Neutrophil (primary cell): Measurements from ENCODE around the gene CA12.

ENCODE experiments used
- H3K27ac ChIP-seq: fragments of 200-600 bp; sonication (generic); 2 replicates; pipeline ENCODE4 v1.5.1; 2016; ENCODE audit warnings: mild to moderate bottlenecking, moderate library complexity
- H3K27me3 ChIP-seq: fragments of 200-600 bp; sonication (generic); 2 replicates; pipeline ENCODE4 v1.6.0; 2016; ENCODE audit warnings: mild to moderate bottlenecking
- H3K36me3 ChIP-seq: fragments of 200-600 bp; sonication (generic); 2 replicates; pipeline ENCODE4 v1.5.1; 2017
- H3K4me1 ChIP-seq, 2 experiments: fragments of 200-600 bp in 1 of 2; sonication (generic) in 1 of 2; 1 replicate in 1 of 2; 2 replicates in 1 of 2; pipeline versions ENCODE4 v1.5.1 to v1.6.1; 2013 to 2016; ENCODE audit warnings: low read depth in 1 of 2, low read length in 1 of 2, mild to moderate bottlenecking in 1 of 2, moderate library complexity in 1 of 2; ENCODE audit not compliant: control insufficient read depth in 1 of 2, insufficient read depth in 1 of 2
- H3K4me3 ChIP-seq, 2 experiments: fragments of 200-600 bp in 1 of 2; sonication (generic) in 1 of 2; 1 replicate in 1 of 2; 2 replicates in 1 of 2; pipeline ENCODE4 v1.5.1; 2013 to 2016; ENCODE audit warnings: low read depth in 1 of 2, low read length in 1 of 2, mild to moderate bottlenecking in 1 of 2, moderate library complexity in 1 of 2
- H3K9me3 ChIP-seq: fragments of 200-600 bp; sonication (generic); 2 replicates; pipeline ENCODE4 v1.5.1; 2016
- TF ChIP-seq, protein P1 (sequence below): fragments of 200-600 bp; sonication (generic); IDR thresholded peaks from 2 replicates; pipeline ENCODE4 v1.5.1; 2016; ENCODE audit warnings: antibody characterized with exemption

CA12 gene

GRCh38 chr15:63330926-63331325 lies 50.7 kb downstream of the CA12 start:
- no peak overlapping the region for H3K4me3 ChIP-seq
- H3K27ac ChIP-seq, result no peak overlapping the region
- H3K9me3 ChIP-seq, result no peaks in the 10 kb centered on the region
- no peaks in the 10 kb centered on the region for H3K36me3 ChIP-seq
- H3K4me1 ChIP-seq, result no peaks in the 10 kb centered on the region
- TF ChIP-seq, protein P1, sequence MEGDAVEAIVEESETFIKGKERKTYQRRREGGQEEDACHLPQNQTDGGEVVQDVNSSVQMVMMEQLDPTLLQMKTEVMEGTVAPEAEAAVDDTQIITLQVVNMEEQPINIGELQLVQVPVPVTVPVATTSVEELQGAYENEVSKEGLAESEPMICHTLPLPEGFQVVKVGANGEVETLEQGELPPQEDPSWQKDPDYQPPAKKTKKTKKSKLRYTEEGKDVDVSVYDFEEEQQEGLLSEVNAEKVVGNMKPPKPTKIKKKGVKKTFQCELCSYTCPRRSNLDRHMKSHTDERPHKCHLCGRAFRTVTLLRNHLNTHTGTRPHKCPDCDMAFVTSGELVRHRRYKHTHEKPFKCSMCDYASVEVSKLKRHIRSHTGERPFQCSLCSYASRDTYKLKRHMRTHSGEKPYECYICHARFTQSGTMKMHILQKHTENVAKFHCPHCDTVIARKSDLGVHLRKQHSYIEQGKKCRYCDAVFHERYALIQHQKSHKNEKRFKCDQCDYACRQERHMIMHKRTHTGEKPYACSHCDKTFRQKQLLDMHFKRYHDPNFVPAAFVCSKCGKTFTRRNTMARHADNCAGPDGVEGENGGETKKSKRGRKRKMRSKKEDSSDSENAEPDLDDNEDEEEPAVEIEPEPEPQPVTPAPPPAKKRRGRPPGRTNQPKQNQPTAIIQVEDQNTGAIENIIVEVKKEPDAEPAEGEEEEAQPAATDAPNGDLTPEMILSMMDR, result no peak
- no peaks in the 10 kb centered on the region for H3K27me3 ChIP-seq

- H3K27ac ChIP-seq, result no peak overlapping the region
- no peak overlapping the region for H3K4me3 ChIP-seq
- H3K27me3 ChIP-seq, result no peaks in the 10 kb centered on the region
- H3K9me3 ChIP-seq, result no peaks in the 10 kb centered on the region
- H3K4me1 ChIP-seq, result no peaks in the 10 kb centered on the region
- TF ChIP-seq, protein P1, result no peak
- H3K36me3 ChIP-seq, result no peaks in the 10 kb centered on the region
Observed at GRCh38 chr15:63329567-63330350, 51.9 kb downstream of the CA12 start.

DNA sequence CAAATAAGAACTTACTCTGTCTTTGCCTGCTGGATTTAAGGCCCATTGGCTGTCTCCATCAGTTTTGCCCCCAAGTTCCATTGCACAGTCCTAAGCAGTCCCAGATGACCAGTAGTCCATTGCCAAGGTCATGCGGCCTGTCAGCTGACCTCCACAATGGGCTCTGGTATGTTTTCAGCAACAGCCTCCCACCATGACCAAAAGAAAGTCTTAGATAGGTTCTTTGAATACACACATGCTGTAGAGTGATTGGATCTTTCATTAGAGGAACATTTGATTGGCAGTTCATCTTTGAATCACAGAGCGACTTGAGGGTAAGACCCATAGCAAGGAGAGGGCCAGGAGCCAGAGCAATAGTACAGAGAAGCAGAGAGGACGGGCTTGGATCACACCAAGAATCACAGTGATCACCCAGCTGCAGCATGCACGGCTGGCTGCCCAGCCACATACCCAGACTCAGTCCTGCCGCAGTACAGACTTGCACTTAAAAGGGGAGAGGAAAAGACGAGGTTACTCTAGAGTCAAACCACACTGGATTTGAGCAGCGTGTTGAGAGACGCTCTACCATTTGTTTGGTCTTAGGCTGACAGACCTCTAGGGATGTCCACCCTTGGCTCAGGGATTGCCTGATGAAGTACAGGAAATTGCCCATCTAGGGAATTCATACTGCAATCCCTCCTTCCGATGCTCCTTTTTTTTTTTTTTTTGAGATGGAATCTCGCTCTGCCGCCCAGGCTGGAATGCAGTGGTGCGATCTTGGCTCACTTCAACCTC lies 53.8 kb downstream of the CA12 start:
- Histone ChIP-seq H3K4me3 (no peak overlapping the region), H3K9me3 (no peaks in the 10 kb centered on the region), H3K4me1 (no peaks in the 10 kb centered on the region), H3K36me3 (no peaks in the 10 kb centered on the region), H3K27ac (no peak overlapping the region), H3K27me3 (no peaks in the 10 kb centered on the region)
- TF ChIP-seq, protein P1, result no peak

DNA sequence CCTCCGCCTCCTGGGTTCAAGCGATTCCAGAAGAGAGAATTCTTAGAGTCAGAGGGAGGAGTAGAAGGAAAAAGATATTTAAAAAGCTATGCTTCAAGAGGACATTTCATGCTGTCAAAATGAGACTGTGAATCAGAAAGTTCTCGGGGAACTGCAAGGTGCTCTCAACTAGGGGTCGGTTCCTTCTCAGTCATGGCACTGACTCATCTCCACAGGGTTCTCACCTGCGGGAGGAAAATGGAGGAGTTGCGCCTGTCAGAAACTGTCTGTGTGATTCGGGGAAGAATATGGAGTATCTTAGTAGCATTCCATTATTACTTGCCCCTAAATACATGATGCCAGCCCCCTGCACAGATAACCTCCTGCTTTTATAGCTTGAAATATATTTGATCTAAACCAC lies 56.9 kb downstream of the CA12 start:
- H3K9me3 ChIP-seq, result no peaks in the 10 kb centered on the region
- no peaks in the 10 kb centered on the region for H3K27me3 ChIP-seq
- no peak overlapping the region for H3K4me3 ChIP-seq
- no peaks in the 10 kb centered on the region for H3K36me3 ChIP-seq
- no peaks in the 10 kb centered on the region for H3K4me1 ChIP-seq
- no peak overlapping the region for H3K27ac ChIP-seq
- TF ChIP-seq, protein P1, result no peak

GRCh38 chr15:63323798-63324563 lies 57.7 kb downstream of the CA12 start:
- H3K4me1 ChIP-seq, result no peaks in the 10 kb centered on the region
- H3K36me3 ChIP-seq, result no peaks in the 10 kb centered on the region
- H3K9me3 ChIP-seq, result no peaks in the 10 kb centered on the region
- TF ChIP-seq, protein P1, result no peak
- H3K4me3 ChIP-seq, result no peak overlapping the region
- H3K27me3 ChIP-seq, result no peaks in the 10 kb centered on the region
- no peak overlapping the region for H3K27ac ChIP-seq
